H4 (cell line): ENCODE results near the gene CPNE7. TPM values are rescaled to one million over a fixed set of nuclear protein-coding genes. Genes with fewer than 3 reads are reported as not detected.

Experiments
- DNase-seq: peaks from one replicate; pipeline ENCODE4 v3.0.0-alpha.2; 2015; ENCODE audit warnings: low spot score
- total RNA-seq: library from RNA; depleted of rRNA; stranded (reverse); fragments of >200 nt; shearing (Covaris generic); gene quantifications from 2 replicates; pipeline ENCODE4 v1.2.3, GENCODE V29; 2014; rRNA removed

The CPNE7 gene
- 3.9 and 10.0 TPM in 2 replicates for total RNA-seq

DNA sequence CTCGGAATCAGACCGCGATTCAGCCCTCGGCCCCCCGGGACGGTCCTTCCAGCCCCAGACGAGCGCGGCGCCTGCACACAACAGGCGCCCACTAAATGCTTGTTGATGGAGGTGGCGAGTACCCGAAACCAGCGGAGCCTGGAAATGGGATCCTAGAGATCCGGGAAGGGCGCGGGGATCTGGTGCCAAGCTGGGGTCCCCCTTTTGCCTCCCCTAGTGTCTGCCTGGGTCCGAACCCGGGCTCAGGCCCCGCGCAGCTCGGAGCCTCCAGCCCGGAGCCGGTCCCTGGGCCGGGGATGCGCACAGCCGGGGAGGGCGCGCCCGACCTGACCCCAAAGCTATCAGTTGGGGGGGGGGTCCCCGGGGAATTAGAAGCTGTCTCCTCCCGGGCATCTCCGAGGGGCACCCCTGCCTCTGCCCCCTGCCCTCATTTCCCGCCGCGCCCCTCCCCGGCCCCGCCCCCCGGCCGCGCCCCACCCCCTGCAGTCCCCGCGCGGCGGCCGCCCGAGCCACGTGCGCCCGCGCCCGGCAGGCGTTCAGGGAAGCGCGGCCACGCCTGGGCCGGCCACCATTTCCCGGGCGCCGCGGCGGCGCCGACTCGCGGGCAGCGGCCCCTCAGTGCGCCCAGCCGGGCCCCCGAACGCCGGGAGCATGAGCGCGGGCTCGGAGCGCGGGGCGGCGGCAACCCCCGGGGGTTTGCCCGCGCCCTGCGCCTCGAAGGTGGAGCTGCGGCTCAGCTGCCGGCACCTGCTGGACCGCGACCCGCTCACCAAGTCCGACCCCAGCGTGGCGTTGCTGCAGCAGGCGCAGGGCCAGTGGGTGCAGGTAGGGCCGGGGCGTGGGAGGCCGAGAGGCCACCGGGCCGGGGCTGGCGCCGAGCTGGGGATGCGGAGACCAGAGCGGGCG, at the start of gene CPNE7:
Gene CPNE7, plus strand, starts transcription at position 512 of the 906 bp plus-strand sequence. Its CDS starts 140 bp downstream, at position 652.
- DNase-seq = no peak

- no peak for DNase-seq
Observed at GRCh38 chr16:89529097-89529496, 46.5 kb upstream of the CPNE7 start.

GRCh38 chr16:89530401-89531381, 44.9 kb upstream of the CPNE7 start:
- DNase-seq = no peak

GRCh38 chr16:89531821-89532526, 43.6 kb upstream of the CPNE7 start:
- DNase-seq = no peak

DNA sequence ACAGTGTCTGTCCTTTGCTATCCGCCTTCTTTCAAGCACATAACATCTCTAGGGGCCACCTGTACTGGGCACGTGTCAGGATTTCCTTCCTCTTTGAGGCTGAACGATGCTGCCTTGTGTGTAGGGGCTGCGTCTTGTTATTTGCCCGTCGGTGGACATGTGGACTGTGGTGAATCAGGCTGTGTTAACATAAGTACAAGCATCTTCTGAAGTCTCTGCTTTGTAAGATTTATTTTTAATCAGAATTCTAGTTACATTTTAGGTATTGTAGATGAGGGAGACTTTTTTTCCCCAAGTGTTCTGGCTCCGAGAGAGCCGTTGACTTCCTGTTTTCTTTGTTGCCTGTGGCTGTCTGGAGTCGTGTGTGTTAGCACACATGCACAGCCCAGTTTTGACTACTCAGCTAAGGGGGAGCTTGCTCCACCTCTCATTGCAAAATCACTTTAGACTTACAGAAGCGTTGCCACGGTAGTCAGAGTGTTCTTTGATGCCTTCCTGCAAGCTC, 41.3 kb upstream of the CPNE7 start:
- no peak for DNase-seq

DNA sequence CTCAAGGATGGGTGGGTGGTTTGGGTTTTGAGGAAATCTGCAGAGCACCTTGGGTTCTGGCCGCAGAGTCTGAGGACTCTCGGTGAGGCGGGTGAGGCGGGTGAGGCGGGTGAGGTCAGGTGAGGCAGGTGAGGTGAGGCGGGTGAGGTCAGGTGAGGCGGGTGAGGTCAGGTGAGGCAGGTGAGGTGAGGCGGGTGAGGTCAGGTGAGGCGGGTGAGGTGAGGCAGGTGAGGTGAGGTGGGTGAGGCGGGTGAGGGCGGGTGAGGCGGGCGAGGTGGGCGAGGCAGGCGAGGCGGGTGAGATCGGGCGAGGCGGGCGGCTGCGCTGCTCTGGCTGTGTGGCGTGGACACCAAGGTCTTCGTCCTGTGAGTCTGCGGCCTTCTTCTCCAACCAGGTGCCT, 39.2 kb upstream of the CPNE7 start:
- DNase-seq = no peak

DNA sequence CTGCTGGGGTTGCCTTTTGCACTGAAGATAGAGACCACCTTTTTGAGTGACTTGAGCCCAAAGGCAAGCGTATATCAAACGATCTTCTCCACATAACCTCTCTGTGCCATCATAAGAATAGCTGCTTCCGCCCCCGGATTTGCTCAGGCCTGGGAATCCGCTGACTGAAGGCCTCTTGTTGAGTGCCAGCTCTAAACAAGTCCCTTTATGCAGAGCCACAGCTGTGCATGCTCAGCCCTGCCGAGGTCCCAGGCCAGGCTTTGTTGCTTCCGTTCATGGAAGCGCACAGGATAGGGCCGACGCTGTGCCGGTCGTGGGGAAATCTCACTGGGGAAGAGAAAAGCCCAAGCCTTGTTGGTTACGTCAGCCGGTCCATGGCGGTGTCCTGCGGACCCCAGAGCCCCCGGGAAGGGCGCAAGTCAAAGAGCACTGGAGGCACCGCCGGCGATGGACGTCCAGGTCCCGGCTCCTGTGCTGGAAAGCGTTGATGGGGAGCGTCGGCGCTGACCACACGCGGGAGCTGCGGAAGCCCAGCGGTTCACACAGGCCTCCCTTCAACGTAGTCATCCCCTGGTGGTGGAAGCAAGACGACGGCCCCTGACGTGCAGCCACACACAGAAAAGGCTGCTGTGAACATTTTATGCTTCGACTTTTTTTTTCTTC, 38.5 kb upstream of the CPNE7 start:
- DNase-seq = no peak

DNA sequence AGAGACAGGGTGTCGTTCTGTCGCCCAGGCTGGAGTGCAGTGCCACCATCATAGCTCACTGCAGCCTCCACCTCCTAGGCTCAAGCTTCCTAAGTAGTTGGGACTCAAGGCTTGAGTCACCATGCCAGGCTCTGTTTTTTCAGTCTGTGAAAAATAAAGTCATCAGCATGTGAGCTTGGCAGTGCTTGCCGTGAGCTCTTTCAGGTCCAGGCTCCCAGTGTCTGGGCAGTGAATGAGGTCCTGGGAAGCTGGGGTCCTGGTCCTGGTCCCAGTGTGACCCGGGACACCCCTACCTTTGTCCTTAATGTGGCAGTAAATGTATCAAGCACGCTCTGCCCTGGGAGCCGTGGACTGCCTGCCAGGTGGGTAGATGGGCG, 38.0 kb upstream of the CPNE7 start:
- DNase-seq = no peak

DNA sequence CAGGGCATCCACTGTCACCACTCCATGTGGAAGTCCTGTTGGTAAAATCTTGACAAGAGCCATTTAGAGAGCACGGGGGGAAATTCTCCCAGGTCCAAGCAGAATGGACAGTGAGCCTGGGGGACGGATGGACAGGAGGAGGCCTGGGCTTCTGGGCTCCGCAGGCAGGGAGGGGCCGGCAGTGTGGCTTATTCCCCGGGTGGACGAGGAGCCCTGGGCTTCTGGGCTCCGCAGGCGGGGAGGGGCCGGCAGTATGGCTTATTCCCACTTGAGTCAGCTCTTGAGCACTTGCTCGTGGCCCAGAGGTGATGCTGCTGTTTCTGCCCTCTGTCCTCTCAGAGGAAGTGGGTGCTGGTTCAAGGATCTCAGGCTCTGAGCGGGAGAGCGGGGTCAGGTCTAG, 37.3 kb upstream of the CPNE7 start:
- DNase-seq = no peak

DNA sequence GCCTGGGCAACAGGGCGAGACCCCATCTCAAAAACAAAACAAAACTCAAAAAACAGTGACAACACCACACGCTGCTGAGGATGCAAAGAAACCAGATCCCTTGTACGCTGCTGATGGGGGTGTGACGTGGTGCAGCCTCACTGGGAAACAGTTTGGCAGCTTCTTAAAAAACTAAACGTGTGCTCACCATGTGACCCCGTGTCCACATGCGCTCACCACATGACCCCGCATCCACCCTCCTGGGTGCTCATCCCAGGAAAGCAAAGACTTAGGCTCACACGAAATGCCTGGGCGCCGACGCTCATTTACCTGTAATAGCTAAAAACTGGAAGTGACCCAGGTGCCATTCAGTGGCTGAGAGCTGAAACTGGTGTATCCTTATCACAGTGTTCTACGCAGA, 35.0 kb upstream of the CPNE7 start:
- DNase-seq = no peak

DNA sequence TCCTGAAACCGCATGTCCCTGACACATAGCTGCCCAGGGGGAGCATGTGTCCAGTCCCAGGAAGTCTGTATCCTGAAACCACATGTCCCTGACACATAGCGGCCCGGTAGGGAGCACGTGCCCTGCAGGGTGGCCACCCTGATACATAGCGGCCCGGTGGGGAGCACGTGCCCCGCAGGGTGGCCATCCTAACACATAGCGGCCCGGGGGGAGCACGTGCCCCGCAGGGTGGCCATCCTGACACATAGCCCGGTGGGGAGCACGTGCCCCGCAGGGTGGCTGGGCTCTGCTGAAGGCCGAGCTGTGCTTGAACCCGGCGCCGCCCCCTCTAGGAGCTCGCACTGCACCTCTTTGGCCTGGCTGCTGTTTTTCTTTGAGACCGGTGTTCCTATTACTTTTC, 33.8 kb upstream of the CPNE7 start:
- no peak for DNase-seq

GRCh38 chr16:89544113-89544512, 31.4 kb upstream of the CPNE7 start:
- DNase-seq = no peak

DNA sequence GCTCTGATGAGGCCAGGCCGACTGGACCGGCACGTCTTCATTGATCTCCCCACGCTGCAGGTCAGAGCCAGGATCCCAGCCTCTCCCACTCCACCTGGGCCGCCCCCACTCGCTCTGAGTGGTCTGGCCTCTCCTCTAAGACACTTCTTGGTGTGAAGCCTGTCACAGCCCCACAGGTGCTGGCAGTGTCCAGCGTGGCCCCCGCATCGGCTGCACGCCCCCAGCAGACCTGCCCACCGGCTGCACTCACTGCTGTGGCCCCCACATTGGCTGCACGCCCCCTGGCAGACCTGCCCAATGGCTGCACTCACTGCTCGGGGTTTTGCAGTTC, 30.9 kb upstream of the CPNE7 start:
- DNase-seq = no peak

DNA sequence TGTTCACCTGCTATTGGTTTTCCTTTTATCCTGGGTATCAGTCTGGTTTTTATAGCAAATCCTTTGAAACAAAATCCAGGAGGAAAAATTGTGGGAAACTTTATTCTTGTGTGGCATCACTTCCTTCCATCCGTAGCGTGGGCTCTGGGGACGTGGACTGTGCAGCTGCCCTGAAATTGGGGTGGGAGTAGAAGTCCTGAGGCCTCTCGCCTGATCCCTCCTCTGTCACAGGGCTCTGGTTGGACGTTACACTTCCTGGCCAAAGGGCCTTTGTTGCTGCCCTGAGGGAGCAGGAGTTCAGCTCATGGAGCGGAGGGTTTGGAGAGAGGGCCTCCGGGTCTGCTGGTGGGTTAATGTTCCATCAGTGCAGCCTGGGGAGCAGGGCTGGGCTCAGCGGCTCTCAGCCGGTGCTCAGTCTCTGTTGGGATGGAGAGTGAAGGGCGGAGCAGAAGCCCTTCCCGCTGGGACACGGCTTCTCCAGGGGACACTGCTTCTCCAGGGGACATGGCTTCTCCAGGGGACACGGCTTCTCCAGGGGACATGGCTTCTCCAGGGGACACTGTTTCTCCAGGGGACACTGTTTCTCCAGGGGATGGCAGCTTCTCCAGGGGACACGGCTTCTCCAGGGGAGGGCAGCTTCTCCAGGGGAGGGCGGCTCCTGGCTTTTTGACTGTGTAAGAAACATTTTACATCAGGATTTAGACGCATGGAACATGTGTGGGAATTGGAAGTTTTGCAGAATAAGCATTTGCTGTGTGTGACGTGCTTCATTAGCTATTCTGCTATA, 30.3 kb upstream of the CPNE7 start:
- no peak for DNase-seq

DNA sequence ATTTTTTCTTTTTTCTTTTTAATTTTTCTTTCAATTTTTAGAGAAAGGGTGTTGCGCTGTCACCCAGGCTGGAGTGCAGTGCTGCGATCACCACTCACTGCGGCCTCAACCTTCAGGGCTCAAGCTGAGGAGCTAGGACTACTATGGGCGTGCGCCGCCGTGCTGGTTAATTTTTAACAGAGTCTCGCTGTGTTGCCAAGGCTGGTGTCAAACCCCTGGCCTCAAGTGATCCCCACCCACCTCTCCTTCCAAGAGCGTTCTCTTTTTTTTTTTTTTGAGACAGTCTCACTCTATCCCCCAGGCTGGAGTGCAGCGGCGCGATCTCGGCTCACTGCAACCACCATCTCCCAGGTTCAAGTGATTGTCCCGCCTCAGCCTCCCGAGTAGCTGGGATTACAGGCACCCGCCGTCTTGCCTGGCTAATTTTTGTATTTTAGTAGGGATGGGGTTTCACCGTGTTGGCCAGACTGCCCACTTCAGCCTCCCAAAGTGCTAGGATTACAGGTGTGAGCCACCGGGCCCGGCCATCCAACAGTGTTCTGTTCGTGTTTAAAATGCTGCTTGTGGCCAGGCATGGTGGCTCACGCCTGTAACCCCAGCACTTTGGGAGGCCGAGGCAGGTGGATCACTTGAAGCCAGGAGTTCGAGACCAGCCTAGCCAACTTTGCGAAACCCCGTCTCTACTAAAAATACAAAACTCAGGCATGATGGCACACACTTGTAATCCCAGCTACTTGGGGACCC, 29.6 kb upstream of the CPNE7 start:
- no peak for DNase-seq

- DNase-seq = no peak
Observed at GRCh38 chr16:89546781-89547180, 28.8 kb upstream of the CPNE7 start.

DNA sequence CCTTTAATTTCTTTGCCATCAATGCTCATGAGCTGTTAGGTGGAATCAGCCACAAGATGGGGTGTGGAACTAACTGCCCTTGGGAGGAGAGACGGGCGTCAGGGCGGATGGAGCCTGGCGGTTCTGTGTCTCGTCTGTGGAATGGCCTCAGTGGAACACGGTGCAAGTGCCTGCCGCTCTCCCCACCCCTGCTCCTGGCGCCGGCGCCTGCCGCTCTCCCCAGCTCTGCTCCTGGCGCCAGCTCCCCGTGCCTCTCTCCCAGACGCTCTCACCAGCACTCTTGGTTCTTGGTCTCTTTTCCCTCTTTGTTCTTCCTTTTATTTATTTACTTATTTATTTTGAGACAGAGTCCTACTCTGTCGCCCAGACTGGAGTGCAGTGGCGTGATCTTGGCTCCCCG, 28.3 kb upstream of the CPNE7 start:
- no peak for DNase-seq

DNA sequence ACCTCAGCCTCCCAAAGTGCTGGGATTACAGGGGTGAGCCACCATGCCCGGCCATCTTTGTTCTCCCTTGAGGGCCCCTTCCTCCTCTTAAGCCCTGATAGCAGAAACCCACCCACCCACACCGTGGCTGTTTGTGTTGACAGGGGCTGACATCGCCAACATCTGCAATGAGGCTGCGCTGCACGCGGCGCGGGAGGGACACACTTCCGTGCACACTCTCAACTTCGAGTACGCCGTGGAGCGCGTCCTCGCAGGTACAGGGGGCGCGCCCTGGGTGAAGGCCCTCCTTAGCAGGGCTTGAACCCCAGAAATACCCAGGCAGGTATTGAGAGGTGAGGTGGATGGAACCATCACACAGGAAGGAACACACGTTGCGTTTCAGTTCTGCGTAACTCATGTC, 27.7 kb upstream of the CPNE7 start:
- DNase-seq = no peak

DNA sequence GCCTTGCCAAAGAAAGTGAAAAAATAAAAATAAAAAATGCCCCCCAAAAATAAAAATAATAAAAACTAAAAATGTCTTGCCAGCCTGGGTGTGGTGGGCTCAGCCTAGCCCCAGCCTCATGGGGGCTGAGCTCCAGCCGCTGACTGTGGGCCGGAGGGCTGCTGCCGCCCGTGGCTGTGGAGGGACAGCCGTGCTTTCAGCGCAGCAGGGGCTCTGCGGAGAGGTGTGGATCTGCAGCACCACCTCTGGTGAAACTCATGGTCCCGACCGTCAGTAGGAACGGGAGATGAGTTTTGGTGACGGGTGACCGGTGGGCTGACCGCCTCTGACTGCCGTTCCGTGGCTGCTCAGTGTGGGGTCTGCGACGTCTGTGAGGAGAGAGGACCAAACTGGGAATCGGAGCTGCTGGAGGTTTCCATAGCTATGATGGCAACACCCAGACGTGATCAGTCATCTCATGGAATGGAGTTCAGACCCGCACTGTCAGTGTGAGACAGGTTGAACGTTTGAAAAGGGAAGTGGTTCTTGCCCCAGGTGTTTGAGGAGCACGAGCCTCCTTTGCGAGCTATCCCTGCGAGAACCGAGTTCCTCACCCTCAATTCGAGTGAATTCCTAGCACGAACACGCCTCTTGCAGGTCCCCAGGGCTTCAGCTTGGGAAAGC, 27.1 kb upstream of the CPNE7 start:
- no peak for DNase-seq
